IMR-90 (cell line): ENCODE results near the gene GTF2H3. TPM values are rescaled to one million over a fixed set of nuclear protein-coding genes. Genes with fewer than 3 reads are reported as not detected.

Experiments used
- ATAC-seq: fragments of 200-7000 bp; cut with Tn5 transposase; 2 replicates; pipeline ENCODE4 v1.9.1; 2020; ENCODE audit warnings: low read depth, mild to moderate bottlenecking, moderate library complexity
- BruUV-seq: library from RNA; stranded (reverse); fragments of 400-500 nt; replicated peaks from 2 replicates; lab custom pipeline; 2021; lab: Mats Ljungman, UMichigan
- CTCF ChIA-PET: fragments of 300-600 bp; formaldehyde crosslinking; extraction: SDS; loops from one replicate; lab custom pipeline; 2021; ENCODE audit warnings: antibody characterized with exemption; lab: Yijun Ruan, JAX
- POLR2A ChIA-PET: fragments of 300-600 bp; sonication (Branson Sonifier 250); formaldehyde crosslinking; loops from one replicate; lab custom pipeline; 2022; ENCODE audit warnings: antibody characterized with exemption; ENCODE audit not compliant: unreplicated experiment; lab: Charles Lee
- DNase-seq: peaks from one replicate; pipeline ENCODE4 v3.0.0; 2013
- H2AFZ ChIP-seq: replicated peaks from 2 replicates; pipeline ENCODE3; 2013; ENCODE audit warnings: low read length, mild to moderate bottlenecking; ENCODE audit not compliant: poor library complexity
- H2AK5ac ChIP-seq: 2 replicates; pipeline ENCODE4 v1.6.1; 2013; ENCODE audit warnings: low read depth, low read length, inconsistent platforms
- H2AK9ac ChIP-seq: replicated peaks from 2 replicates; pipeline ENCODE3; 2013; ENCODE audit warnings: mild to moderate bottlenecking, low read depth, low read length, moderate library complexity; ENCODE audit not compliant: poor library complexity
- H2BK120ac ChIP-seq: 2 replicates; pipeline ENCODE4 v1.6.1; 2013; ENCODE audit warnings: low read depth, low read length, inconsistent platforms
- H2BK15ac ChIP-seq: 3 replicates; pipeline ENCODE4 v1.6.1; 2013; ENCODE audit warnings: low read depth, low read length, inconsistent platforms
- H2BK20ac ChIP-seq: 2 replicates; pipeline ENCODE4 v1.6.1; 2013; ENCODE audit warnings: low read depth, mild to moderate bottlenecking, inconsistent platforms, low read length, moderate library complexity
- H2BK5ac ChIP-seq: 2 replicates; pipeline ENCODE4 v1.6.1; 2013; ENCODE audit warnings: mild to moderate bottlenecking, low read depth, low read length, inconsistent platforms; ENCODE audit not compliant: poor library complexity, severe bottlenecking
- H3K14ac ChIP-seq: replicated peaks from 2 replicates; pipeline ENCODE4 v1.6.1; 2013; ENCODE audit warnings: low read depth, low read length, inconsistent platforms
- H3K18ac ChIP-seq: 2 replicates; pipeline ENCODE4 v1.6.1; 2013; ENCODE audit warnings: low read depth, low read length, control low read depth
- H3K23ac ChIP-seq: 2 replicates; pipeline ENCODE4 v1.6.1; 2013; ENCODE audit warnings: low read depth, low read length, inconsistent platforms
- H3K27ac ChIP-seq: 2 replicates; pipeline ENCODE4 v1.5.1; 2013; ENCODE audit warnings: mild to moderate bottlenecking, control low read depth, low read length; ENCODE audit not compliant: insufficient read depth
- H3K27me3 ChIP-seq: 2 replicates; pipeline ENCODE4 v1.6.1; 2013; ENCODE audit warnings: low read length; ENCODE audit not compliant: control insufficient read depth, insufficient read depth
- H3K36me3 ChIP-seq: 2 replicates; pipeline ENCODE4 v1.6.1; 2013; ENCODE audit warnings: low read length, mixed read lengths; ENCODE audit not compliant: control insufficient read depth, insufficient read depth
- H3K4ac ChIP-seq: 2 replicates; pipeline ENCODE4 v1.6.1; 2013; ENCODE audit warnings: low read depth, low read length, inconsistent platforms
- H3K4me1 ChIP-seq: 2 replicates; pipeline ENCODE4 v1.6.1; 2013; ENCODE audit warnings: low read length, mixed read lengths; ENCODE audit not compliant: control insufficient read depth, insufficient read depth
- H3K4me2 ChIP-seq: 2 replicates; pipeline ENCODE4 v1.6.1; 2013; ENCODE audit warnings: low read depth, mild to moderate bottlenecking, control low read depth, low read length, moderate library complexity
- H3K4me3 ChIP-seq: 2 replicates; pipeline ENCODE4 v1.5.1; 2013; ENCODE audit warnings: low read depth, mild to moderate bottlenecking, control low read depth, low read length, moderate library complexity; ENCODE audit not compliant: insufficient read depth
- H3K56ac ChIP-seq: 2 replicates; pipeline ENCODE4 v1.6.1; 2013; ENCODE audit warnings: low read length, inconsistent platforms; ENCODE audit not compliant: insufficient read depth; ENCODE audit errors: extremely low read depth
- H3K79me1 ChIP-seq, 2 experiments: 2 replicates each; pipeline ENCODE4 v1.6.1; 2013; ENCODE audit warnings: low read length in 2 of 2, inconsistent platforms in 1 of 2, low read depth in 1 of 2
- H3K9ac ChIP-seq: 2 replicates; pipeline ENCODE4 v1.6.1; 2013; ENCODE audit warnings: low read depth, low read length, control low read depth
- H3K9me1 ChIP-seq: 2 replicates; pipeline ENCODE4 v1.6.1; 2013; ENCODE audit warnings: low read length, inconsistent platforms; ENCODE audit not compliant: insufficient read depth
- H3K9me3 ChIP-seq: 2 replicates; pipeline ENCODE4 v1.6.1; 2013; ENCODE audit warnings: low read length; ENCODE audit not compliant: control insufficient read depth, insufficient read depth
- H4K20me1 ChIP-seq: 2 replicates; pipeline ENCODE4 v1.6.1; 2013; ENCODE audit warnings: low read length, inconsistent platforms; ENCODE audit not compliant: insufficient read depth
- H4K5ac ChIP-seq: 2 replicates; pipeline ENCODE4 v1.6.1; 2013; ENCODE audit warnings: mild to moderate bottlenecking, low read depth, low read length, control low read depth
- H4K8ac ChIP-seq, 2 experiments: 2 replicates each; pipeline ENCODE4 v1.6.1; 2013; ENCODE audit warnings: low read depth in 2 of 2, low read length in 2 of 2, control low read depth in 1 of 2, inconsistent platforms in 1 of 2
- H4K91ac ChIP-seq: 2 replicates; pipeline ENCODE4 v1.6.1; 2013; ENCODE audit warnings: low read depth, low read length, inconsistent platforms; ENCODE audit not compliant: insufficient read depth
- BHLHE40 ChIP-seq: fragments of 150-350 bp; IDR thresholded peaks from 2 replicates; pipeline ENCODE4 v1.6.1; 2016; ENCODE audit warnings: mild to moderate bottlenecking, low read depth, low read length
- CEBPB ChIP-seq: IDR thresholded peaks from 2 replicates; pipeline ENCODE4 v1.6.1; 2012; ENCODE audit warnings: low read depth, low read length, improper control_type of control experiment
- CHD1 ChIP-seq: IDR thresholded peaks from 2 replicates; pipeline ENCODE4 v1.6.1; 2012; ENCODE audit warnings: low read depth, low read length, improper control_type of control experiment
- MAZ ChIP-seq: IDR thresholded peaks from 2 replicates; pipeline ENCODE4 v1.6.1; 2012; ENCODE audit warnings: low read depth, mild to moderate bottlenecking, low read length, improper control_type of control experiment, moderate library complexity, borderline replicate concordance
- MXI1 ChIP-seq: IDR thresholded peaks from 2 replicates; pipeline ENCODE4 v1.6.1; 2012; ENCODE audit warnings: low read depth, mild to moderate bottlenecking, low read length, moderate library complexity, borderline replicate concordance
- POLR2A ChIP-seq: IDR thresholded peaks from 2 replicates; pipeline ENCODE4 v1.6.1; 2012; ENCODE audit warnings: mild to moderate bottlenecking, low read depth, low read length
- RAD21 ChIP-seq: IDR thresholded peaks from 2 replicates; pipeline ENCODE4 v1.6.1; 2012; ENCODE audit warnings: low read length, improper control_type of control experiment
- RCOR1 ChIP-seq: IDR thresholded peaks from 2 replicates; pipeline ENCODE4 v1.6.1; 2012; ENCODE audit warnings: mild to moderate bottlenecking, low read length, improper control_type of control experiment; ENCODE audit not compliant: insufficient replicate concordance
- SMC3 ChIP-seq: fragments of 150-350 bp; IDR thresholded peaks from 2 replicates; pipeline ENCODE4 v1.6.1; 2016; ENCODE audit warnings: low read depth, mild to moderate bottlenecking, antibody characterized with exemption, low read length, moderate library complexity
- WGBS, 2 experiments: methylation state at CpG; one replicate each; pipeline versions ENCODE4 v1.1.5 to v1.1.7; 2013; ENCODE audit warnings: missing lambda C conversion rate in 2 of 2; ENCODE audit not compliant: insufficient read length in 1 of 2; ENCODE audit errors: extremely low coverage in 2 of 2; 5-methylcytosine and 5-hydroxymethylcytosine counted together
- dilution Hi-C: fragments of 300-500 bp; cut with HindIII; formaldehyde crosslinking; loops from one replicate; pipeline ENCODE4 v1.14.3; 2018; ENCODE audit warnings: low sequenced_read_pairs; ENCODE audit not compliant: unreplicated experiment
- in situ Hi-C: fragments of 300-500 bp; cut with MboI; formaldehyde crosslinking; loops from 3 replicates; pipeline ENCODE4 v1.14.3; 2019; ENCODE audit warnings: low sequenced_read_pairs, inconsistent platforms, mixed read lengths
- intact Hi-C: fragments of 100-400 bp; cut with micrococcal nuclease; formaldehyde crosslinking; loops from 2 replicates; pipeline ENCODE4 v1.10.0; 2022
- polyA plus RNA-seq, 3 experiments: library from polyadenylated mRNA; depleted of rRNA; stranded (reverse); fragments of >200 nt; gene quantifications; 2 replicates each; pipeline ENCODE4 v1.2.3, GENCODE V29; 2012; ENCODE audit warnings: low replicate concordance in 1 of 3
- total RNA-seq: library from RNA; depleted of rRNA; stranded (reverse); fragments of >200 nt; gene quantifications from 2 replicates; pipeline ENCODE4 v1.2.3, GENCODE V29; 2012
- TF ChIP-seq, protein P1 (sequence below): fragments of 150-350 bp; IDR thresholded peaks from 2 replicates; pipeline ENCODE4 v1.6.1; 2016; ENCODE audit warnings: low read depth, mild to moderate bottlenecking, low read length, moderate library complexity, borderline replicate concordance
- TF ChIP-seq, protein P2 (sequence below): conservative IDR thresholded peaks from 2 replicates; pipeline ENCODE4 v1.5.1; 2012; ENCODE audit warnings: mild to moderate bottlenecking, low read depth, low read length, improper control_type of control experiment
- TF ChIP-seq, protein P3 (sequence below): fragments of 150-350 bp; IDR thresholded peaks from 2 replicates; pipeline ENCODE4 v1.6.1; 2017; ENCODE audit warnings: mild to moderate bottlenecking, antibody characterized with exemption, low read length, low read depth

GTF2H3 gene
- total and polyA plus RNA-seq, 2 of the 4 experiments (the other 2 are of a cell fraction) = 22.2 to 80.3 TPM

DNA sequence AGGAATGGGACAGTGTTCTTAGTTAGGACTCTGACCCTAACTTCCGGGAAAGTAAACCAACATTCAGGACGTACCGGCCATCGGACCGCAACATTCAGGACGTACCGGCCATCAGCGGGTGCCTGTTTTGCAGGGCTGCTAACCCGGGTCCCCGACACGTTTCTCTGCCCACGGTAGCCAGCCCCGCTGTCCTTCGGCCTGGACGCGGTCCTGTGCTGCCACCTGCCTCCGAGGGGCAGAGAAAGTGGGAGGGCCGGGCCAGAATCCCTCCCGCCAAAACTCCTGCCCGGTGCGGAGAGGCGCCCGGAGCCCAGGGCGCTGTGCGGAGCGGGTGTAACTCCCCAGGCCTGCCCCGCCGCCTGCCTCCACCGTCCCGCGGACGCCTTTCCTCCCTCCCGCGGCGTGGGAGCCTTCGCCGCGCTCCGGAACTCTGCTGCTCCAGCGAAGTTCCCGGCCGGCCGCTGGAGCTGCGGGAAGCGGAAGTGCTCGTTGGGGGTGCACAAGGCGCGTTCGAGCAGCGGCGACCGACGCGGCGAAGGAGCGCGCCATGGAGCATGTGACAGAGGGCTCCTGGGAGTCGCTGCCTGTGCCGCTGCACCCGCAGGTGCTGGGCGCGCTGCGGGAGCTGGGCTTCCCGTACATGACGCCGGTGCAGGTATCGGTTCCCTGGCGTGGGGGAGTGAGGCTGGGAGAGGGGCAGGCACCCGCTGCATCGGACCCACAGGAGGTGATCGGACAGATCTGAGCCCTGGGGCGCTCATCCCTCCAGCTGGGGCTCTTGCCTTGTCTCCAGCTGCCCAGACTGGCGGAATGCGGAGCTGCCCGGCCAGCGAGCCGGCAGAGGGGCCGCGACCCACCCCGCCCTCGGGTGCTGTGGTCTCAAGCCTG is 31.8 kb upstream of the GTF2H3 start, which contains the start of gene DDX55:
TSS of gene DDX55 (plus strand) at position 498 of the 888 bp plus-strand sequence. CDS start at position 548, 50 bp downstream.
- Histone ChIP-seq H2AK9ac (peak within 1 kb of the TSS; percentile 90), H3K9ac (peak within 1 kb of the TSS; percentile 88), H2AK5ac (peak within 1 kb of the TSS; percentile 68), H3K14ac (peak within 1 kb of the TSS; percentile 95), H3K23ac (peak within 1 kb of the TSS; percentile 89), H2BK15ac (no peak within 1 kb of the TSS), H4K20me1 (peaks cover 9% of the 10 kb centered on the region; the same call in 1 of the 2 replicates), H3K27ac (peak within 1 kb of the TSS; percentile 82), H2BK20ac (no peak within 1 kb of the TSS), H4K8ac (peak within 1 kb of the TSS; percentile 80 to 93), H3K9me1 (no peaks in the 10 kb centered on the region), H4K5ac (peak within 1 kb of the TSS; percentile 85), H3K4ac (peak within 1 kb of the TSS; percentile 91), H3K18ac (peak within 1 kb of the TSS; percentile 22; the same call in 1 of the 2 replicates), H3K79me1 (peaks cover 31 to 51% of the 10 kb centered on the region in 2 experiments), H3K36me3 (peaks cover 17% of the 10 kb centered on the region), H2BK5ac (peak within 1 kb of the TSS; percentile 71), H3K9me3 (no peaks in the 10 kb centered on the region), H4K91ac (peak within 1 kb of the TSS; percentile 69; the same call in 1 of the 2 replicates), H2AFZ (peak within 1 kb of the TSS; percentile 97), H3K4me3 (peak within 1 kb of the TSS; percentile 88), H3K56ac (peak within 1 kb of the TSS; percentile 39), H3K27me3 (no peaks in the 10 kb centered on the region), H3K4me2 (peak within 1 kb of the TSS; percentile 88), H3K4me1 (peaks cover 4% of the 10 kb centered on the region; the same call in 1 of the 2 replicates), H2BK120ac (0 out of 2 replicates have a peak within 1 kb of the TSS, but pooled peaks have one; percentile 35)
- intact Hi-C loops = no loop called here
- dilution Hi-C loops = no loop called here
- CTCF ChIA-PET = no interaction called here
- TF ChIP-seq MXI1 (peak; percentile 91; the same call in 1 of the 2 replicates), SMC3 (no peak), CHD1 (no peak), MAZ (peak; percentile 86; the same call in 1 of the 2 replicates), POLR2A (peak; percentile 73), CEBPB (no peak), BHLHE40 (0 out of 2 replicates have a peak, but pooled peaks have one; percentile 34), RAD21 (peak; percentile 47), RCOR1 (no peak)
- TF ChIP-seq, protein P1, sequence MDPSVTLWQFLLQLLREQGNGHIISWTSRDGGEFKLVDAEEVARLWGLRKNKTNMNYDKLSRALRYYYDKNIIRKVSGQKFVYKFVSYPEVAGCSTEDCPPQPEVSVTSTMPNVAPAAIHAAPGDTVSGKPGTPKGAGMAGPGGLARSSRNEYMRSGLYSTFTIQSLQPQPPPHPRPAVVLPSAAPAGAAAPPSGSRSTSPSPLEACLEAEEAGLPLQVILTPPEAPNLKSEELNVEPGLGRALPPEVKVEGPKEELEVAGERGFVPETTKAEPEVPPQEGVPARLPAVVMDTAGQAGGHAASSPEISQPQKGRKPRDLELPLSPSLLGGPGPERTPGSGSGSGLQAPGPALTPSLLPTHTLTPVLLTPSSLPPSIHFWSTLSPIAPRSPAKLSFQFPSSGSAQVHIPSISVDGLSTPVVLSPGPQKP = no peak
- TF ChIP-seq, protein P2, sequence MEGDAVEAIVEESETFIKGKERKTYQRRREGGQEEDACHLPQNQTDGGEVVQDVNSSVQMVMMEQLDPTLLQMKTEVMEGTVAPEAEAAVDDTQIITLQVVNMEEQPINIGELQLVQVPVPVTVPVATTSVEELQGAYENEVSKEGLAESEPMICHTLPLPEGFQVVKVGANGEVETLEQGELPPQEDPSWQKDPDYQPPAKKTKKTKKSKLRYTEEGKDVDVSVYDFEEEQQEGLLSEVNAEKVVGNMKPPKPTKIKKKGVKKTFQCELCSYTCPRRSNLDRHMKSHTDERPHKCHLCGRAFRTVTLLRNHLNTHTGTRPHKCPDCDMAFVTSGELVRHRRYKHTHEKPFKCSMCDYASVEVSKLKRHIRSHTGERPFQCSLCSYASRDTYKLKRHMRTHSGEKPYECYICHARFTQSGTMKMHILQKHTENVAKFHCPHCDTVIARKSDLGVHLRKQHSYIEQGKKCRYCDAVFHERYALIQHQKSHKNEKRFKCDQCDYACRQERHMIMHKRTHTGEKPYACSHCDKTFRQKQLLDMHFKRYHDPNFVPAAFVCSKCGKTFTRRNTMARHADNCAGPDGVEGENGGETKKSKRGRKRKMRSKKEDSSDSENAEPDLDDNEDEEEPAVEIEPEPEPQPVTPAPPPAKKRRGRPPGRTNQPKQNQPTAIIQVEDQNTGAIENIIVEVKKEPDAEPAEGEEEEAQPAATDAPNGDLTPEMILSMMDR = peak; percentile 43
- TF ChIP-seq, protein P3, sequence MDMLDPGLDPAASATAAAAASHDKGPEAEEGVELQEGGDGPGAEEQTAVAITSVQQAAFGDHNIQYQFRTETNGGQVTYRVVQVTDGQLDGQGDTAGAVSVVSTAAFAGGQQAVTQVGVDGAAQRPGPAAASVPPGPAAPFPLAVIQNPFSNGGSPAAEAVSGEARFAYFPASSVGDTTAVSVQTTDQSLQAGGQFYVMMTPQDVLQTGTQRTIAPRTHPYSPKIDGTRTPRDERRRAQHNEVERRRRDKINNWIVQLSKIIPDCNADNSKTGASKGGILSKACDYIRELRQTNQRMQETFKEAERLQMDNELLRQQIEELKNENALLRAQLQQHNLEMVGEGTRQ = peak; percentile 78
- in situ Hi-C loops = loop anchor here (25.0 kb wide), 1 partner anchor 290 kb away; no protein-coding TSS in a partner anchor
- POLR2A ChIA-PET = no interaction called here
- BruUV-seq = no TSS peak
- DNase-seq (peak; percentile 79), ATAC-seq (peak; percentile 96)
- WGBS, 2 experiments = 0% methylated on average over 30 of the region's 81 CpGs; no CpG with 5 or more reads in 1 of the 2 experiments
